H9 (cell line): ENCODE measurements around the gene TTLL1. TPM values are rescaled to one million over a fixed set of nuclear protein-coding genes. Genes with fewer than 3 reads are reported as not detected.

Source experiments
- DNase-seq: peaks from one replicate; pipeline ENCODE4 v3.0.0-alpha.2; 2017
- H2AFZ ChIP-seq: one replicate; pipeline ENCODE4 v1.6.1; 2013; ENCODE audit warnings: mild to moderate bottlenecking, low read length, control low read depth, moderate library complexity
- H2AK5ac ChIP-seq: 2 replicates; pipeline ENCODE4 v1.6.1; 2013; ENCODE audit warnings: low read length, control low read depth, mixed read lengths; ENCODE audit not compliant: insufficient read length
- H2BK120ac ChIP-seq: one replicate; pipeline ENCODE4 v1.6.1; 2013; ENCODE audit warnings: low read depth, mild to moderate bottlenecking, low read length, control low read depth, inconsistent platforms; ENCODE audit not compliant: poor library complexity, severe bottlenecking
- H2BK12ac ChIP-seq: 2 replicates; pipeline ENCODE4 v1.6.1; 2013; ENCODE audit warnings: low read length, control low read depth, mixed read lengths, low read depth; ENCODE audit not compliant: insufficient read length
- H2BK15ac ChIP-seq: 2 replicates; pipeline ENCODE4 v1.6.1; 2013; ENCODE audit warnings: low read depth, low read length, control low read depth
- H2BK20ac ChIP-seq: one replicate; pipeline ENCODE4 v1.6.1; 2013; ENCODE audit warnings: low read depth, mild to moderate bottlenecking, low read length, control low read depth, inconsistent platforms; ENCODE audit not compliant: poor library complexity, severe bottlenecking
- H2BK5ac ChIP-seq: 2 replicates; pipeline ENCODE4 v1.6.1; 2013; ENCODE audit warnings: low read length, control low read depth, mixed read lengths; ENCODE audit not compliant: insufficient read length
- H3K14ac ChIP-seq: 2 replicates; pipeline ENCODE4 v1.6.1; 2013; ENCODE audit warnings: low read length, control low read depth; ENCODE audit not compliant: insufficient read depth
- H3K18ac ChIP-seq: 2 replicates; pipeline ENCODE4 v1.6.1; 2013; ENCODE audit warnings: low read depth, mild to moderate bottlenecking, mixed read lengths, low read length, control low read depth; ENCODE audit not compliant: insufficient read length
- H3K23ac ChIP-seq: 2 replicates; pipeline ENCODE4 v1.6.1; 2013; ENCODE audit warnings: low read length, control low read depth, mixed read lengths, low read depth; ENCODE audit not compliant: insufficient read length
- H3K23me2 ChIP-seq: 2 replicates; pipeline ENCODE4 v1.6.1; 2013; ENCODE audit warnings: low read depth, mild to moderate bottlenecking, mixed read lengths, low read length, control low read depth; ENCODE audit not compliant: insufficient read length, poor library complexity, severe bottlenecking
- H3K27ac ChIP-seq: 2 replicates; pipeline ENCODE4 v1.5.1; 2013; ENCODE audit warnings: low read length, control low read depth, mixed read lengths, low read depth; ENCODE audit not compliant: insufficient read length
- H3K27me3 ChIP-seq: 2 replicates; pipeline ENCODE4 v1.6.1; 2013; ENCODE audit warnings: low read length, control low read depth, inconsistent platforms; ENCODE audit not compliant: insufficient read depth
- H3K4ac ChIP-seq: 2 replicates; pipeline ENCODE4 v1.6.1; 2013; ENCODE audit warnings: low read depth, mild to moderate bottlenecking, control low read depth, inconsistent platforms, low read length, moderate library complexity
- H3K4me1 ChIP-seq: 2 replicates; pipeline ENCODE4 v1.6.1; 2013; ENCODE audit warnings: low read length, control low read depth, inconsistent platforms; ENCODE audit not compliant: insufficient read depth
- H3K4me2 ChIP-seq: 2 replicates; pipeline ENCODE4 v1.6.1; 2013; ENCODE audit warnings: low read length, control low read depth, mixed read lengths; ENCODE audit not compliant: insufficient read length, insufficient read depth
- H3K56ac ChIP-seq: 2 replicates; pipeline ENCODE4 v1.6.1; 2013; ENCODE audit warnings: low read depth, mild to moderate bottlenecking, mixed read lengths, low read length, control low read depth; ENCODE audit not compliant: insufficient read length
- H3K79me1 ChIP-seq: 2 replicates; pipeline ENCODE4 v1.6.1; 2013; ENCODE audit warnings: low read depth, mild to moderate bottlenecking, moderate library complexity, low read length, control low read depth, inconsistent platforms; ENCODE audit not compliant: insufficient read depth, poor library complexity, severe bottlenecking
- H3K79me2 ChIP-seq: 2 replicates; pipeline ENCODE4 v1.6.1; 2013; ENCODE audit warnings: low read length, control low read depth, inconsistent platforms; ENCODE audit not compliant: insufficient read depth
- H3K9ac ChIP-seq: 2 replicates; pipeline ENCODE4 v1.6.1; 2013; ENCODE audit warnings: low read length, control low read depth, mixed read lengths; ENCODE audit not compliant: insufficient read length; ENCODE audit errors: extremely low read depth
- H3K9me3 ChIP-seq: one replicate; pipeline ENCODE4 v1.6.1; 2013; ENCODE audit warnings: low read depth, low read length, inconsistent platforms; ENCODE audit not compliant: control insufficient read depth
- H3T11ph ChIP-seq: one replicate; pipeline ENCODE4 v1.6.1; 2013; ENCODE audit warnings: mild to moderate bottlenecking, low read length, control low read depth, inconsistent platforms
- H4K20me1 ChIP-seq: one replicate; pipeline ENCODE4 v1.6.1; 2013; ENCODE audit not compliant: control insufficient read depth, insufficient read length, insufficient read depth
- H4K5ac ChIP-seq: 2 replicates; pipeline ENCODE4 v1.6.1; 2013; ENCODE audit warnings: low read depth, mild to moderate bottlenecking, mixed read lengths, low read length, control low read depth; ENCODE audit not compliant: insufficient read length
- H4K8ac ChIP-seq: replicated peaks from 2 replicates; pipeline ENCODE4 v1.6.1; 2013; ENCODE audit warnings: low read length, control low read depth, mixed read lengths, low read depth; ENCODE audit not compliant: insufficient read length
- H4K91ac ChIP-seq: 2 replicates; pipeline ENCODE4 v1.6.1; 2013; ENCODE audit warnings: low read depth, mild to moderate bottlenecking, moderate library complexity, mixed read lengths, low read length, control low read depth; ENCODE audit not compliant: insufficient read length
- H3K27ac Mint-ChIP-seq, 3 experiments: 2 replicates in 2 of 3; 3 replicates in 1 of 3; pipeline ENCODE4 v1.8.0; 2020 to 2021; ENCODE audit warnings: mixed read lengths in 3 of 3, mild to moderate bottlenecking in 1 of 3, moderate library complexity in 1 of 3
- H3K27me3 Mint-ChIP-seq: 2 replicates; pipeline ENCODE4 v1.8.0; 2021; ENCODE audit warnings: low read depth, mild to moderate bottlenecking, moderate library complexity, mixed read lengths
- H3K36me3 Mint-ChIP-seq, 3 experiments: 2 replicates in 2 of 3; 3 replicates in 1 of 3; pipeline ENCODE4 v1.8.0; 2020 to 2021; ENCODE audit warnings: low read depth in 3 of 3, mixed read lengths in 3 of 3; ENCODE audit not compliant: insufficient read depth in 1 of 3
- H3K4me1 Mint-ChIP-seq, 2 experiments: 2 replicates each; pipeline ENCODE4 v1.8.0; 2020; ENCODE audit warnings: mixed read lengths in 2 of 2
- H3K4me3 Mint-ChIP-seq, 2 experiments: 2 replicates in 1 of 2; 3 replicates in 1 of 2; pipeline ENCODE4 v1.8.0; 2020 to 2021; ENCODE audit warnings: mild to moderate bottlenecking in 2 of 2, mixed read lengths in 2 of 2, moderate library complexity in 1 of 2
- H3K9me3 Mint-ChIP-seq, 2 experiments: 2 replicates in 1 of 2; 3 replicates in 1 of 2; pipeline ENCODE4 v1.8.0; 2020; ENCODE audit warnings: mild to moderate bottlenecking in 2 of 2, mixed read lengths in 2 of 2, moderate library complexity in 1 of 2
- WGBS: extraction: QIAGEN DNeasy Blood & Tissue Kit; methylation state at CpG from one replicate; pipeline ENCODE4 v1.1.7; 2013; ENCODE audit warnings: missing lambda C conversion rate, low lambda C conversion rate, mixed read lengths; ENCODE audit not compliant: insufficient read length; ENCODE audit errors: extremely low coverage; 5-methylcytosine and 5-hydroxymethylcytosine counted together
- total RNA-seq: library from RNA; stranded (reverse); gene quantifications from 2 replicates; pipeline ENCODE4 v1.2.1, GENCODE V29; 2021
- TF ChIP-seq, protein P1 (sequence below): fragments of 200-600 bp; sonication (generic); conservative IDR thresholded peaks from 3 replicates; pipeline ENCODE4 v1.8.0; 2021; ENCODE audit warnings: antibody characterized with exemption, mild to moderate bottlenecking

Gene TTLL1
- total RNA-seq, 1 experiment from 2014 or later = 4.1 TPM

DNA sequence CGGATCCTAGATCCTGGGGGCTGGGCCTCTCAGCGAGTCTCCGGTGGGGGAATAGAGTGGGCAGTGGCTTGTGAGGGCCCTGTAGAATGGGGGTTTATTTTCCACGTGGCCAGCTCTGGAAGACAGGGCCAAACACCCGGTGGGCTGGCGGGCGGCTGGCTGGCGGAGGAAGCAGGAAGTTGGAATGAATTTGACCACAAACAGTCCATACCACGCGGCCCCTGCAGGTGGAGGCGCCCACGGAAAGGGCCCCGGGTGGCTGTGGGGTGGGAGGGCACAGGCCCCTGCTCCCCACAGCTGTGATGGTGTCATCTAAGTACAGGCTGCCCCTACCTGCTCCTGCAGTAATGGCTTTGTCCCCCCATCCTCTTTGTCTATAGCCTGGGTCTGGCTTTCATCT lies 38.9 kb upstream of the TTLL1 start:
- Histone ChIP-seq H3K14ac (no peak overlapping the region), H3K4me1 (no peaks in the 10 kb centered on the region), H3K27ac (no peak overlapping the region), H2BK20ac (no peak overlapping the region), H3K4ac (no peak overlapping the region), H4K8ac (no peak overlapping the region), H4K20me1 (no peaks in the 10 kb centered on the region), H2AFZ (no peak overlapping the region), H3K23me2 (no peaks in the 10 kb centered on the region), H3K56ac (no peak overlapping the region), H3K79me1 (no peaks in the 10 kb centered on the region), H3K79me2 (no peaks in the 10 kb centered on the region), H2AK5ac (no peak overlapping the region), H3K18ac (no peak overlapping the region), H3K23ac (no peak overlapping the region), H2BK120ac (no peak overlapping the region), H3T11ph (no peak overlapping the region), H3K9ac (no peak overlapping the region), H3K27me3 (no peaks in the 10 kb centered on the region), H3K9me3 (no peaks in the 10 kb centered on the region), H4K91ac (no peak overlapping the region), H3K4me2 (no peak overlapping the region), H4K5ac (no peak overlapping the region), H2BK15ac (no peak overlapping the region), H2BK12ac (no peak overlapping the region), H2BK5ac (no peak overlapping the region)
- H3K27me3 Mint-ChIP-seq = no peaks in the 10 kb centered on the region; the same call in 1 of the 2 replicates
- TF ChIP-seq, protein P1, sequence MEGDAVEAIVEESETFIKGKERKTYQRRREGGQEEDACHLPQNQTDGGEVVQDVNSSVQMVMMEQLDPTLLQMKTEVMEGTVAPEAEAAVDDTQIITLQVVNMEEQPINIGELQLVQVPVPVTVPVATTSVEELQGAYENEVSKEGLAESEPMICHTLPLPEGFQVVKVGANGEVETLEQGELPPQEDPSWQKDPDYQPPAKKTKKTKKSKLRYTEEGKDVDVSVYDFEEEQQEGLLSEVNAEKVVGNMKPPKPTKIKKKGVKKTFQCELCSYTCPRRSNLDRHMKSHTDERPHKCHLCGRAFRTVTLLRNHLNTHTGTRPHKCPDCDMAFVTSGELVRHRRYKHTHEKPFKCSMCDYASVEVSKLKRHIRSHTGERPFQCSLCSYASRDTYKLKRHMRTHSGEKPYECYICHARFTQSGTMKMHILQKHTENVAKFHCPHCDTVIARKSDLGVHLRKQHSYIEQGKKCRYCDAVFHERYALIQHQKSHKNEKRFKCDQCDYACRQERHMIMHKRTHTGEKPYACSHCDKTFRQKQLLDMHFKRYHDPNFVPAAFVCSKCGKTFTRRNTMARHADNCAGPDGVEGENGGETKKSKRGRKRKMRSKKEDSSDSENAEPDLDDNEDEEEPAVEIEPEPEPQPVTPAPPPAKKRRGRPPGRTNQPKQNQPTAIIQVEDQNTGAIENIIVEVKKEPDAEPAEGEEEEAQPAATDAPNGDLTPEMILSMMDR = no peak
- H3K4me1 Mint-ChIP-seq = peaks cover 9 to 22% of the 10 kb centered on the region in 2 experiments
- H3K9me3 Mint-ChIP-seq = no peaks in the 10 kb centered on the region
- H3K4me3 Mint-ChIP-seq = no peak overlapping the region
- peaks cover 0 to 15% (median 13%) of the 10 kb centered on the region in 3 experiments; a peak in 4 of 7 replicates for H3K36me3 Mint-ChIP-seq
- no peak for DNase-seq
- no CpG with 5 or more reads among the region's 13 CpGs for WGBS
- H3K27ac Mint-ChIP-seq = 0 out of 7 replicates have a peak overlapping the region, but pooled peaks of 1 of the 3 experiments have one; percentile 81
